Measurements from ENCODE around the gene IBTK. TPM values are rescaled to one million over a fixed set of nuclear protein-coding genes. Genes with fewer than 3 reads are reported as not detected.
"Not testable (repeated sequence)": the region's sequence is repeated elsewhere in the genome, so short reads cannot be mapped to it uniquely, and the experiment has no call there.

The IBTK gene
- total RNA-seq, 1 donor from 2014 or later: 40.6 TPM

DNA sequence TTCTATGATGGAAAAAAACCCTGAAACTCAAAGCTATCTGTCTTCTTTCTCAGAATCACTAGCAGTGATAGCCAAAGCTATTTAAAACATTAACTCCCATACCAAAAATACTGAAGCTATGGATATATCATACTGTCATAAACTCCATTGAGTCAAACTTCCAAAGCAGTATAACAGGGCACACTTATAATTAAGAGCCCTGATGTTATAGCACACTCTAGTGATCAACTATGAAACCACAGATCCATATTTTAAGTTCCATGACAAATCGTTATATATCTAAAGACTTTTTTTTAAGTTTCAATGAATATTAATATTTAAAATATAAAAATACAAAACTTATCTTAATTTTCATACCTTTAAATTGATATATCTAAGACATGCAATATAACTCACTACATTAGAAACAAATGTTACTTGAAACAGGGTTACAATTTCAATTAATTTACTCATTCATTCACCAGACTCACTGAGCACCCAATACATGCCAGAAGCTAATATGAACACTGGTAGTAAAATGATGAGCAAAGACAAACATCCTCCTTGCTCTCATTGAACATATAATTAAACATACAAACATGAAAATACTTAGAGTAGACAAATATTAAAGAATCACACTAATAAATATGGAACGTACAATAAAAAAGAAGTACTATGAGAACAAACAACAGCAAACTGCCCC, 69.3 kb downstream of the IBTK start:
- DNase-seq (ENCODE audit: low spot score): no peak

DNA sequence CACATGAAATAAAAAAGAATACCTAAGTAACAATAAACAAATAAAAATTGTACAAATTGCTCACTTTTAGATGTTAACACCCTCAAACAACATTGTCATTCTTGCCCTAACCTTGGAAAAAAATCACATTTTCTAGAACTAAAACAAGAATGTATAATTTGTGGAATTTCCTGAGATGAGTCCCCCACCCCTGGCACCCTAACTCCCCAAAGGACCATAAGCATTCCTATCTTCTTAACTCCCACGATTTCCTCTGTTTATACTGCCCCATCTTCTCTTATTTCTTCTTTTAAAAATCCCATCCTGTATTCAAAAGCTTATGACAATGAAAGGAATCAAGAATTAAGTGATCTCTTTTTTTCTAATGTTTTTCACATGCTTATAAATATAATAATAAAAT, 70.9 kb downstream of the IBTK start:
- DNase-seq (ENCODE audit: low spot score): no peak

DNA sequence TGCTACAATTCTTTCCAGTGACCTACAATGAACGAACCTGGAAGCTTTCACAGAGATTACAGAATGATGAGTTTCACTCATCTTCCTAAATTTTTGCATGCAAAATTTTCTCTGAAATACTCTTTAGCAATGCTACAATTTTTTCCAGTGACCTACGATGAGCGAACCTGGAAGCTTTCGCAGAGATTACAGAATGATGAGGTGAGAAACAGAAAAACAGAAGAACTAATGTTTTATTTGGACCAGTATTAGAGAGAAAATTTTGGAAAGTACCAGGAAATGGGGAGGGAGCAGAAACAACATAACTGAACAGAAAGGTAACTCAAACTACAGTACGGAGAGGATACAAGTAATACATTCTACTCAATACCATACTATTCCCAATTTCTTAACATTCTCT, 75.0 kb downstream of the IBTK start:
- DNase-seq (ENCODE audit: low spot score): no peak

DNA sequence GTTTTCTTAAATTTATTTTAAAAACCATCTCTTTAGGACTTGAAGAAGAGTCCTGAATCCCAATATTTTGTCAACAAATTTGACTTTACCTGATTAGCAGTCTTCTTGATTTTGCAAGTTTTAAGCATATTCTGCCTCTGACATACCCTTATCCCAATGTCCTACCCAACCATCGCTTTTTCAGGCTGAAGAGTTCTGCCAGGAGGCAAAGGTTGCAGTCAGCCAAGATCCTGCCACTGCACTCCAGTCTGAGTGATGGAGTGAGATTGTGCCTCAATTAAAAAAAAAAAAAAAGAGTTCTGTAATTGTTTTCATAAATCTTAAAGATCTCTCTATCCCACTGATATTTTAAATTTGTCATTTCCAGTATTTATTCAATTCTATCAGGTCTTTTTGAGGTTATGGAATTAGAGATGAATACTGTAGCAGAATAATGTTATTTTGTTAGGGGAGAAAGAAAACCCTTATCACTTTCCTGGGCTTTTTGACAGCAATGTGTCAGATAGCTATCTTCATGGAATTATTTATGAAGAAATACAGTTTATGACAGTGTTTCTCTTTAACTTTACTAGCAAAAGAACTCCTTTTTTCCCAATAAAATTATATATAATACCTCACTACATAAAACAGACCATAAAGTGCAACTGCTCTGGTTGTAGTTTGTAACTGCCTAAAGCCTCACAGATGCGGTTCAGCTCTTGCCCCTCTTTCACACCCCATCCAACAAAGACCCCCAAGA, 78.2 kb downstream of the IBTK start:
- no peak for DNase-seq (ENCODE audit: low spot score)

- DNase-seq (ENCODE audit: low spot score): no peak
Measured at GRCh38 chr6:82166493-82166892, 81.1 kb downstream of the IBTK start.

DNA sequence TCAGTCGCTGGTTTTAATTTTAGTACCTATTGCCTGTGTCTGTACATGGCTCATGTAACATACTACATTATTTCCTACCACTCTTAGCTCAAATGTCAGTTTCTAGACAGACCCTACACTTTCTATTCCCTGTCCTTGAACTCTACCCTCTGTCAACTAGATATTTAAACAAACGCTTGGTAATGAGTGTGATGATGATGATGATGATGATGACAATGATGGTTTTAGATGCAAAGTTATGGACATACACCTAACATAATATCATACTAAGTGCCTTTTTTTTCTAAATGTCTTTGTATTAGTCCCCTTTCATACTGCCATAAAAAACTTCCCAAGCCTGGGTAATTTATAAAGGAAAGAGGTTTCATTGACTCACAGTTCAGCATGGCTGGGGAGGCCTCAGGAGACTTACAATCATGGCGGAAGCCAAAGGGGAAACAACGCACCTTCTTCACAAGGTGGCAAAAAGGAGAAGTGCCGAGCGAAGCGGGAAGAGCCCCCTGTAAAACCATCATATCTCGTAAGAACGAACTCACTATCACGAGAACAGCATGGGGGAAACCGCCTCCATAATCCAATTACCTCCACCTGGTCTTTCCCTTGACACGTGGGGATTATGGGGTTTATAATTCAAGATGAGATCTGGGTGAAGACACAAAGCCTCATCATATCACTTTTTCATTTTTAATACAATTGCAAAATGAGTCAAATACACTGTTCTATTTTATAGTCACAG, 87.1 kb downstream of the IBTK start:
- DNase-seq (ENCODE audit: low spot score): no peak

DNA sequence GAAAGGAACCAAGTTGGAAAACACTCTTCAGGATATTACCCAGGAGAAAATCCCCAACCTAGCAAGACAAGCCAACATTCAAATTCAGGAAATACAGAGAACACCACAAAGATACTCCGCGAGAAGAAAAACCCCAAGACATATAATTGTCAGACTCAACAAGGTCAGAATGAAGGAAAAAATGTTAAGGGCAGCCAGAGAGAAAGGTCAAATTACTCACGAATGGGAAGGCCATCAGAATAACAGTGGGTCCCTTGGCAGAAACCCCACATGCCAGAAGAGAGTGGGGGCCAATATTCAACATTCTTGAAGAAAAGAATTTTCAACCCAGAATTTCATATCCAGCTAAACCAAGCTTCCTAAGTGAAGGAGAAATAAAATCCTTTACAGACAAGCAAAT, 94.8 kb downstream of the IBTK start:
- DNase-seq (ENCODE audit: low spot score): not testable (repeated sequence)

DNA sequence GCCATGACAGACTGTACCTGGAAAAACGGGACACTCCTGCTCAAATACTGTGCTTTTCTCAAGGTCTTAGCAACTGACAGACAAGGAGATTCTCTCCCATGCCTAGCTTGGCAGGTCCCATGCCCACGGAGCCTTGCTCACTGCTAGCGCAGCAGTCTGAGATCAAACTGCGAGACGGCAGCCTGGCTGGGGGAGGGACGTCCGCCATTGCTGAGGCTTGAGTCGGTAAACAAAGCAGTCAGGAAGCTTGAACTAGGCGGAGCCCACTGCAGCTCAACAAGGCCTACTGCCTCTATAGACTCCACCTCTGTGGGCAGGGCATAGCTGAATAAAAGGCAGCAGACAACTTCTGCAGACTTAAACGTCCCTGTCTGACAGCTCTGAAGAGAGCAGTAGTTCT, 96.4 kb downstream of the IBTK start:
- DNase-seq (ENCODE audit: low spot score): not testable (repeated sequence)

- no peak for DNase-seq (ENCODE audit: low spot score)
Measured at GRCh38 chr6:82145926-82146452, 101.6 kb downstream of the IBTK start.

GRCh38 chr6:82144852-82145340, 102.6 kb downstream of the IBTK start:
- no peak for DNase-seq (ENCODE audit: low spot score)

- no peak for DNase-seq (ENCODE audit: low spot score)
Measured at GRCh38 chr6:82144007-82144851, 103.3 kb downstream of the IBTK start.

- no peak for DNase-seq (ENCODE audit: low spot score)
Measured at GRCh38 chr6:82143041-82143481, 104.5 kb downstream of the IBTK start.

DNA sequence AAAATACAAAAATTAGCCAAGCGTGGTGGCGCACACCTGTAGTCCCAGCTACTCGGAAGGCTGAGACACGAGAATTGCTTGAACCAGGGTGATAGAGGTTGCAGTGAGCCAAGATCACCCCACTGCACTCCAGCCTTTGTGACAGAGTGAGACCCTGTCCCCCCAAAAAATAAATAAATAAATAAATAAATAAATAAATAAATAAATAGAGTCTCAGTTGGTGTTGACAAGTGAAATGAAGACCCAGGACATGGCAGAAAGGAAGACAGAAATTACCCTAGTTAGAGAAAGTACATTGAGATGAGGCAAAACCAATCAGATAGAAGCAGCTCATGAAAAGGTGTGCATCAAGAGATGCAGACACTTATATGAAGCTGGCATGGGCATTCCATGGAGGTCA, 105.0 kb downstream of the IBTK start:
- no peak for DNase-seq (ENCODE audit: low spot score)

GRCh38 chr6:82138075-82138791, 109.3 kb downstream of the IBTK start:
- DNase-seq (ENCODE audit: low spot score): no peak

GRCh38 chr6:82131441-82131840, 116.1 kb downstream of the IBTK start:
- no peak for DNase-seq (ENCODE audit: low spot score)

GRCh38 chr6:82129797-82130196, 117.7 kb downstream of the IBTK start:
- no peak for DNase-seq (ENCODE audit: low spot score)

GRCh38 chr6:82128973-82129372, 118.6 kb downstream of the IBTK start:
- not testable (repeated sequence) for DNase-seq (ENCODE audit: low spot score)

GRCh38 chr6:82123632-82124031, 123.9 kb downstream of the IBTK start:
- no peak for DNase-seq (ENCODE audit: low spot score)
